ENCODE data around the gene TOR4A. TPM values are rescaled to one million over a fixed set of nuclear protein-coding genes. Genes with fewer than 3 reads are reported as not detected.
A peak's percentile ranks its signal among the peaks of the same experiment; 100 is the strongest.

TOR4A gene
- total RNA-seq, 2 experiments from 2014 or later: 11.7 to 22.3 TPM

GRCh38 chr9:137240841-137241489 is 36.6 kb upstream of the TOR4A start, which contains the start of gene TUBB4B:
TUBB4B (plus strand) TSS chr9:137241287; CDS start chr9:137241361, 74 bp downstream.
- Histone ChIP-seq H3K36me3 (ENCODE audit: insufficient read depth, low read length) (peaks cover 28% of the 10 kb centered on the region), H4K20me1 (ENCODE audit: insufficient read depth, low read length) (peaks cover 14% of the 10 kb centered on the region), H2AFZ (ENCODE audit: low read length) (no peak within 1 kb of the TSS; the same call in 1 of the 2 replicates), H3K4me3 (ENCODE audit: low read depth, low read length, poor library complexity, severe bottlenecking) (peak within 1 kb of the TSS; percentile 98), H3K79me2 (ENCODE audit: insufficient read depth, low read depth, low read length) (peaks cover 34% of the 10 kb centered on the region), H3K9me3 (ENCODE audit: low read length) (no peaks in the 10 kb centered on the region), H3K27ac (ENCODE audit: low read depth, low read length, poor library complexity, severe bottlenecking) (peak within 1 kb of the TSS; percentile 89), H3K9me2 (ENCODE audit: insufficient read depth, low read length) (no peaks in the 10 kb centered on the region), H3K4me1 (ENCODE audit: insufficient read depth, low read length, poor library complexity, severe bottlenecking) (peaks cover 54% of the 10 kb centered on the region), H3K4me2 (ENCODE audit: low read length) (peak within 1 kb of the TSS; percentile 99)
- DNase-seq (ENCODE audit: low spot score): peak; percentile 100
- no peak for TF ChIP-seq EZH2phosphoT487 (IDR thresholded peaks at IDR 0.05; ENCODE audit: borderline replicate concordance, low read depth, low read length)
- TF ChIP-seq CTCF (conservative IDR thresholded peaks at IDR 0.05; ENCODE audit: low read length): no peak
- POLR2A ChIA-PET: interaction anchor here (0.7 to 3.3 kb wide), 11 partner anchors 14 to 234 kb away, joined by 3 to 26 read pairs (median 3); partner anchors contain the start of genes NELFB and SAPCD2
- no TSS peak for BruUV-seq (replicated peaks)
- intact Hi-C loops (cut with micrococcal nuclease; ENCODE audit: unreplicated experiment): loop anchor here (1.0 to 2.0 kb wide), 2 partner anchors 14 to 36 kb away; partner anchors contain the start of genes NELFB and TOR4A
- CTCF ChIA-PET (ENCODE audit: unreplicated experiment): interaction anchor here (0.6 to 1.0 kb wide), 2 partner anchors 89 to 104 kb away, joined by 3 read pairs; no protein-coding TSS in a partner anchor

- peaks cover 28% of the 10 kb centered on the region for H3K36me3 ChIP-seq (ENCODE audit: insufficient read depth, low read length)
- peaks cover 14% of the 10 kb centered on the region for H4K20me1 ChIP-seq (ENCODE audit: insufficient read depth, low read length)
- ChIA-PET CTCF (ENCODE audit: unreplicated experiment) (interaction anchor here (1.0 kb wide), 1 partner anchor 105 kb away, joined by 3 read pairs; no protein-coding TSS in a partner anchor), POLR2A (interaction anchor here (1.0 to 3.3 kb wide), 6 partner anchors 12 to 174 kb away, joined by 3 to 26 read pairs (median 3); partner anchors contain the start of genes NELFB and SAPCD2)
- TF ChIP-seq EZH2phosphoT487 (IDR thresholded peaks at IDR 0.05; ENCODE audit: borderline replicate concordance, low read depth, low read length): no peak
- no peak for TF ChIP-seq CTCF (conservative IDR thresholded peaks at IDR 0.05; ENCODE audit: low read length)
- peak overlapping the region; percentile 98 for H3K4me3 ChIP-seq (ENCODE audit: low read depth, low read length, poor library complexity, severe bottlenecking)
- peaks cover 34% of the 10 kb centered on the region for H3K79me2 ChIP-seq (ENCODE audit: insufficient read depth, low read depth, low read length)
- peak overlapping the region; percentile 44 for H3K27ac ChIP-seq (ENCODE audit: low read depth, low read length, poor library complexity, severe bottlenecking)
- intact Hi-C loops (cut with micrococcal nuclease; ENCODE audit: unreplicated experiment): loop anchor here (1.0 to 2.0 kb wide), 2 partner anchors 14 to 35 kb away; partner anchors contain the start of genes NELFB and TOR4A
- no TSS peak for BruUV-seq (replicated peaks)
- peak; percentile 55 for DNase-seq (ENCODE audit: low spot score)
- no peaks in the 10 kb centered on the region for H3K9me3 ChIP-seq (ENCODE audit: low read length)
- H3K4me2 ChIP-seq (ENCODE audit: low read length): peak overlapping the region; percentile 99
- peaks cover 54% of the 10 kb centered on the region for H3K4me1 ChIP-seq (ENCODE audit: insufficient read depth, low read length, poor library complexity, severe bottlenecking)
- no peaks in the 10 kb centered on the region for H3K9me2 ChIP-seq (ENCODE audit: insufficient read depth, low read length)
- no peak overlapping the region for H2AFZ ChIP-seq (ENCODE audit: low read length)
Observed at GRCh38 chr9:137241490-137242268, 35.8 kb upstream of the TOR4A start.
